Esophagus squamous epithelium (tissue), 4 donors: ENCODE data around the gene NLK.

Source experiments
- CTCF ChIP-seq, 6 experiments: fragments of 450-650 bp in 4 of 6; fragments of 200-600 bp in 2 of 6; sonication (generic) in 2 of 6; IDR thresholded peaks; one replicate each; pipeline ENCODE4 v1.5.1; 2016 to 2019; ENCODE audit warnings: antibody characterized with exemption in 6 of 6, mild to moderate bottlenecking in 4 of 6, moderate library complexity in 4 of 6
- POLR2A ChIP-seq, 4 donors: fragments of 450-650 bp; IDR thresholded peaks; one replicate each; pipeline ENCODE4 v1.6.1; 2017; ENCODE audit warnings: antibody characterized with exemption in 4 of 4, mild to moderate bottlenecking in 4 of 4, moderate library complexity in 3 of 4

GRCh38 chr17:28047806-28048205 is 5.3 kb downstream of the NLK start:
- no peak for TF ChIP-seq CTCF (IDR thresholded peaks at IDR 0.05)
- TF ChIP-seq POLR2A (IDR thresholded peaks at IDR 0.05) = no peak
